Measurements from ENCODE around the gene ZFHX3. TPM values are rescaled to one million over a fixed set of nuclear protein-coding genes. Genes with fewer than 3 reads are reported as not detected.

The ZFHX3 gene
- total and polyA plus RNA-seq, 9 of the 15 experiments (the other 6 are each of a cell fraction or from before 2014, with no cell fraction given), result 0.01 to 0.23 (median 0.06) TPM; not detected in 4

DNA sequence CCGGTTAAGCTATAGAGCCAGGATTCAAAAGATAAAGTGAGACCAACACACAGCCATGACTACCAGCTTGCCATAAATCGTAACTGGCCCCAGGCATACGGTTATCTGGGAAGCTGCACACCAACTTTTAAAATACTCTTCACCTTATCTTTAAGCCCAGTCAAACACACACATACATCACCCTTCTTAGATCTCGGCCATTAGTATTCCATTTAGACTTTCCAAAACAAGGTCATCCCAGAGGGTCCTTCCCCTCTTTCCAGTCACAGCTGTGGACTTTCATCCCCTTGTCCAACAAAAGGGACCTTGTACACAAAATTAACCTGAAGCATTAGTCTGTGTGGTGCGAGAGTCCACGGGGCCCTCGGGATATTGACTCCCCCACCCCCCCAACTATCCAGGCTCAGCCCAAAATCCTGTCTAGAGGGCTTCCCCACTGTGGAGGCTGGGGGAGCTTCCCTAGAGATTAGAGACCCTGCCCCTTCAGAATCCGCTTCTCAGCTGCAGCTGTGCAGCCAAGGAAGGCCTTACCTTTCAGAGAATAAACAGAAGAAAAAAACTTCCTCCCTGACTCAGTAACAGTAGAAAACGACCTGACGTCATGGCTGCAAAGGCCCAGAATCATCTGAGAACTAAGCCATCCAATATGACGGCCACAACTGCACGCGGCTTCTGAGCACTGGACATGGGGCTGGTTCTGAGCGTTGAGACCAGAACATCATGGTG is 9.9 kb downstream of the ZFHX3 start (continued):
- TF ChIP-seq SMARCE1 (IDR thresholded peaks at IDR 0.05), result peak; percentile 63; the same call in 1 of the 2 replicates
- TF ChIP-seq, protein P1, sequence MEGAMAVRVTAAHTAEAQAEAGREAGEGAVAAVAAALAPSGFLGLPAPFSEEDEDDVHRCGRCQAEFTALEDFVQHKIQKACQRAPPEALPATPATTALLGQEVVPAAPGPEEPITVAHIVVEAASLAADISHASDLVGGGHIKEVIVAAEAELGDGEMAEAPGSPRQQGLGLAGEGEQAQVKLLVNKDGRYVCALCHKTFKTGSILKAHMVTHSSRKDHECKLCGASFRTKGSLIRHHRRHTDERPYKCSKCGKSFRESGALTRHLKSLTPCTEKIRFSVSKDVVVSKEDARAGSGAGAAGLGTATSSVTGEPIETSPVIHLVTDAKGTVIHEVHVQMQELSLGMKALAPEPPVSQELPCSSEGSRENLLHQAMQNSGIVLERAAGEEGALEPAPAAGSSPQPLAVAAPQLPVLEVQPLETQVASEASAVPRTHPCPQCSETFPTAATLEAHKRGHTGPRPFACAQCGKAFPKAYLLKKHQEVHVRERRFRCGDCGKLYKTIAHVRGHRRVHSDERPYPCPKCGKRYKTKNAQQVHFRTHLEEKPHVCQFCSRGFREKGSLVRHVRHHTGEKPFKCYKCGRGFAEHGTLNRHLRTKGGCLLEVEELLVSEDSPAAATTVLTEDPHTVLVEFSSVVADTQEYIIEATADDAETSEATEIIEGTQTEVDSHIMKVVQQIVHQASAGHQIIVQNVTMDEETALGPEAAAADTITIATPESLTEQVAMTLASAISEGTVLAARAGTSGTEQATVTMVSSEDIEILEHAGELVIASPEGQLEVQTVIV (CRISPR knock-in tag; IDR thresholded peaks at IDR 0.05; ENCODE audit: borderline replicate concordance), result no peak
- TF ChIP-seq, protein P2, sequence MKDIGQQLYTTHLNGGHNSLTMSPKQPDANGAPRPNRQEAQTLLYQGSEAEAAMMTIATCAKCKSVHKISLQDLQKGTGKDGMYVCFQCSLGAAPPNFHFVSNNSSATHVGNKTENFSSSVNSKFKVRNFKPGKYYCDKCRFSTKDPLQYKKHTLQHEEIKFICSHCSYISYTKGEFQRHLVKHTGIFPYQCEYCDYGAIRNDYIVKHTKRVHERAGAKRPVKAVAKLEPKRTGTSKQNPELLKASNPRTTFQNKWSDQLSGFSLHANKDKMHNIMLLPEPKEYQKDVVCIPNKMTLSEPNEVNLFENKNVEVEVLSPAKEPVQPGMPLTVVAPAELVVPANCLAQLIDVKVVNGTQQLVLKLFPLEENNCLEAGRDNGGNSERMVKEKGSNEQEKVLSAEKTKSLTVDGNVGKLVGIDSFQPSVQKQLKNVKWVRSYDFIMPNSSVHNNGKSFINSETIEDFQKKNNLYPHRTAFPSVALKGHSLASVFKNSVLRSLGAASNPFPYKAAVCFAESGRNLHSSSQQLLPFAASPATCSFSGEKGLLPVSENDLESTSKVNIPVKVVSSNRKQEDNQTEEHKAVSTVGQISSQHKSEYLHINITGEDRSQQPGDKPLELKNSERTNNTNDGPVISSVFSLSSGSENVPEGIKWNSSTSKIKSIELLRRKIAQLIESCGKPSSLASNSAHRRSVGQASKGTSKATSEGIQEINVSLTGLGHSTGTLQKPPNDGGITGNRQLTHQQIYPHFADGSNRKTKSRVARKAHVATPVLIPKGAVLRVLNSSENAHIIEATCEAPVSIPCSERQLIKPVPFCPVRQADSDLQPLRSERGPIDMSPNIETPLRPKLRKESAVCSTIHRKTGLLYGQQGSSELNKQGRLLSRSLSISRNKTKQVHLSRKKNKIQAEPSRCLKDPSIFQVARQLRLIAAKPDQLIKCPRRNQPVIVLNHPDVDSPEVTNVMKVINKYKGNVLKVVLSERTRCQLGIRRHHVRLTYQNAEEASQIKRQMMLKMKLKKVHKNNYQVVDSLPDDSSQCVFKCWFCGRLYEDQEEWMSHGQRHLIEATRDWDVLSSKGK (CRISPR knock-in tag; IDR thresholded peaks at IDR 0.05), result no peak
- TF ChIP-seq, protein P3, sequence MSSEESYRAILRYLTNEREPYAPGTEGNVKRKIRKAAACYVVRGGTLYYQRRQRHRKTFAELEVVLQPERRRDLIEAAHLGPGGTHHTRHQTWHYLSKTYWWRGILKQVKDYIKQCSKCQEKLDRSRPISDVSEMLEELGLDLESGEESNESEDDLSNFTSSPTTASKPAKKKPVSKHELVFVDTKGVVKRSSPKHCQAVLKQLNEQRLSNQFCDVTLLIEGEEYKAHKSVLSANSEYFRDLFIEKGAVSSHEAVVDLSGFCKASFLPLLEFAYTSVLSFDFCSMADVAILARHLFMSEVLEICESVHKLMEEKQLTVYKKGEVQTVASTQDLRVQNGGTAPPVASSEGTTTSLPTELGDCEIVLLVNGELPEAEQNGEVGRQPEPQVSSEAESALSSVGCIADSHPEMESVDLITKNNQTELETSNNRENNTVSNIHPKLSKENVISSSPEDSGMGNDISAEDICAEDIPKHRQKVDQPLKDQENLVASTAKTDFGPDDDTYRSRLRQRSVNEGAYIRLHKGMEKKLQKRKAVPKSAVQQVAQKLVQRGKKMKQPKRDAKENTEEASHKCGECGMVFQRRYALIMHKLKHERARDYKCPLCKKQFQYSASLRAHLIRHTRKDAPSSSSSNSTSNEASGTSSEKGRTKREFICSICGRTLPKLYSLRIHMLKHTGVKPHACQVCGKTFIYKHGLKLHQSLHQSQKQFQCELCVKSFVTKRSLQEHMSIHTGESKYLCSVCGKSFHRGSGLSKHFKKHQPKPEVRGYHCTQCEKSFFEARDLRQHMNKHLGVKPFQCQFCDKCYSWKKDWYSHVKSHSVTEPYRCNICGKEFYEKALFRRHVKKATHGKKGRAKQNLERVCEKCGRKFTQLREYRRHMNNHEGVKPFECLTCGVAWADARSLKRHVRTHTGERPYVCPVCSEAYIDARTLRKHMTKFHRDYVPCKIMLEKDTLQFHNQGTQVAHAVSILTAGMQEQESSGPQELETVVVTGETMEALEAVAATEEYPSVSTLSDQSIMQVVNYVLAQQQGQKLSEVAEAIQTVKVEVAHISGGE (CRISPR knock-in tag; IDR thresholded peaks at IDR 0.05), result 0 out of 6 replicates have a peak, but pooled peaks of 1 of the 3 experiments have one; percentile 40
- peak; percentile 83 for TF ChIP-seq PHB2 (IDR thresholded peaks at IDR 0.05; ENCODE audit: low read depth)
- TF ChIP-seq STAT5A (IDR thresholded peaks at IDR 0.05; ENCODE audit: borderline replicate concordance, low read length), result peak; percentile 80
- TF ChIP-seq TRIM24 (IDR thresholded peaks at IDR 0.05), result peak; percentile 62 to 78
- TF ChIP-seq, protein P4, sequence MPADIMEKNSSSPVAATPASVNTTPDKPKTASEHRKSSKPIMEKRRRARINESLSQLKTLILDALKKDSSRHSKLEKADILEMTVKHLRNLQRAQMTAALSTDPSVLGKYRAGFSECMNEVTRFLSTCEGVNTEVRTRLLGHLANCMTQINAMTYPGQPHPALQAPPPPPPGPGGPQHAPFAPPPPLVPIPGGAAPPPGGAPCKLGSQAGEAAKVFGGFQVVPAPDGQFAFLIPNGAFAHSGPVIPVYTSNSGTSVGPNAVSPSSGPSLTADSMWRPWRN (IDR thresholded peaks at IDR 0.05; ENCODE audit: low read depth), result no peak
- TF ChIP-seq EP300 (IDR thresholded peaks at IDR 0.05; ENCODE audit: low read length), result peak; percentile 83
- TF ChIP-seq TAL1 (IDR thresholded peaks at IDR 0.05), result peak; percentile 95

Measured in K562 (cell line).